ENCODE results near the gene PAMR1. TPM values are rescaled to one million over a fixed set of nuclear protein-coding genes. Genes with fewer than 3 reads are reported as not detected.

The PAMR1 gene
- polyA plus RNA-seq, 4 donors: 1.4 to 4.9 (median 4.6) TPM; not detected in 1

- no peaks in the 10 kb centered on the region for H3K36me3 ChIP-seq (ENCODE audit: control insufficient read depth in 3 of 3, insufficient read depth in 2 of 3, low read depth in 1 of 3, low read length in 3 of 3)
- FAIRE-seq: no peak
- H3K4me1 ChIP-seq (ENCODE audit: control insufficient read depth in 3 of 3, insufficient read depth in 2 of 3, low read depth in 1 of 3, low read length in 2 of 3): peaks cover 3 to 9% (median 4%) of the 10 kb centered on the region in 3 donors
- no peaks in the 10 kb centered on the region for H3K9me3 ChIP-seq (ENCODE audit: control insufficient read depth in 2 of 2, insufficient read depth in 1 of 2, low read depth in 1 of 2, low read length in 1 of 2)
- H3K27me3 ChIP-seq (ENCODE audit: control insufficient read depth in 3 of 3, insufficient read depth in 3 of 3, low read length in 3 of 3): peaks cover 16 to 74% (median 23%) of the 10 kb centered on the region in 3 donors
- peak in 1 of 2 donors; percentile 3 for DNase-seq
- H3K27ac ChIP-seq (ENCODE audit: low read depth in 1 of 3, low read length in 2 of 3): no peak overlapping the region
- H3K4me3 ChIP-seq (ENCODE audit: low read depth in 1 of 3, low read length in 3 of 3): no peak overlapping the region
- 11 to 22% (median 12%) methylated on average over 17 of the region's 17 CpGs for WGBS, 3 donors
Observed at GRCh38 chr11:35420371-35420770, 105.0 kb downstream of the PAMR1 start.

DNA sequence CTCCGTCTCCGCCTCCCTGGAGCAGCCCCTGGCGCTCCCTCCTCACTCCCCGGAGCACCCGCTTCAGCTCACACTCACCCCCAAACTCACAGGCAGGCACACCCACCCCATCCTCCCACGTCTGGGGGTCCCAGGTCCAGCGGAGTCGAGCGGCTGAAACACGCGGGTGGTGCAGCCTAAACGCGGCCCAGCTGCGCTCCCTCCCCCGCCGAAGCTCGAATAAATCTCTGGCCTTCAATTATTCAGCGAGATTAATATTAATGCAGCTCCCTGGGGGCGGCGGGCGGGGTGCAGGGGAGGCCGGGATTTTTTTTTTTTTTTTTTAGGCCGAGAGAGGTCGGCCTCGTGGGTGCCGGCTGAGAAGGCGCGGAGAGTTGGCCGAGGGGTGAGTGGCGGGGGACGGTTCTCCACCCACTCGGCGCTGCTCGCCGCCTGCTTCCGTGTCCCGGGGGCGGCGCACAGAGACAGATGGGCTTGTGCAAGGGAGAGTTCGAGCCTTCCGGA is 105.5 kb downstream of the PAMR1 start:
- H3K27ac ChIP-seq (ENCODE audit: low read depth in 1 of 3, low read length in 2 of 3): no peak overlapping the region
- no peak for FAIRE-seq
- peaks cover 16 to 76% (median 24%) of the 10 kb centered on the region in 3 donors for H3K27me3 ChIP-seq (ENCODE audit: control insufficient read depth in 3 of 3, insufficient read depth in 3 of 3, low read length in 3 of 3)
- H3K4me1 ChIP-seq (ENCODE audit: control insufficient read depth in 3 of 3, insufficient read depth in 2 of 3, low read depth in 1 of 3, low read length in 2 of 3): peaks cover 3 to 9% (median 4%) of the 10 kb centered on the region in 3 donors
- peak in 1 of 2 donors; percentile 7 for DNase-seq
- H3K9me3 ChIP-seq (ENCODE audit: control insufficient read depth in 2 of 2, insufficient read depth in 1 of 2, low read depth in 1 of 2, low read length in 1 of 2): no peaks in the 10 kb centered on the region
- H3K4me3 ChIP-seq (ENCODE audit: low read depth in 1 of 3, low read length in 3 of 3): peak overlapping the region in 2 of 3 donors; percentile 35 to 38
- H3K36me3 ChIP-seq (ENCODE audit: control insufficient read depth in 3 of 3, insufficient read depth in 2 of 3, low read depth in 1 of 3, low read length in 3 of 3): no peaks in the 10 kb centered on the region
- 0 to 2% (median 1%) methylated on average over 37 to 41 of the region's 41 CpGs for WGBS, 3 donors

DNA sequence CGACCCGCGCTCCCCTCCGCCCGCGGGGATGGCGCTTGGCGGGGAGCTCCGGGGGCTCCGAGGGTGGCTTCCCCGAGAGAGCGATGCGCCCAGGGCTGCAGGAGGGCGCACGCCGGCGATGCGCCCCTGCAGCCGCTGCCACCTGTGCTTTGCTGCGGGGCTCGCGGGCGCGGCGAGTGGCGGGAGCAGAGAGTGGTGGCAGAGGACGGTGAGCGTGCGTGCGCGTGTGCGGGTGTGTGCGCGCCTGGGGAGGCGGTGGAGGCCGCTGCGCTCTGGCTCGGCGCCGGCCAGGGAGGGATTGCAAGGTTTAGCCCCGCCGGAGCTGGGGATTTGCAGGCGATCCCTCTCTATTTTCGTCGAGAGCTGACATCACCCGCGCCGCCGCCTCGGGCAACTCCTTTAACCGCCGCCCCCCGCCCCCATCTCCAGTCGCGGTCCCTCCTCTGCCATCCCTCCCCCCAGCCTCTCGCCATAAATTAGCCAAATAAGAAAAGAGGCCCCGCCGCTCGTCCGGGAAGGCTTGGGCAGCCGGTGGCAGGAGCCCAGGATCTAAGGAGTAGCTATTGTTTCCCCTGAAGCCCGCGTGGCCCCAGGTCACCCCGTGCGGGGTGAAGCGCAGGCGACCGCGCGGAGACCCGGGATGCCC is 106.1 kb downstream of the PAMR1 start, which contains the start of gene SLC1A2:
Gene SLC1A2, minus strand, starts transcription at position 375 of the 646 bp plus-strand sequence. CDS start 592 bp downstream, outside the sequence.
- Histone ChIP-seq H3K4me3 (ENCODE audit: low read depth in 1 of 3, low read length in 3 of 3) (peak within 1 kb of the TSS in 2 of 3 donors; percentile 35 to 38), H3K9me3 (ENCODE audit: control insufficient read depth in 2 of 2, insufficient read depth in 1 of 2, low read depth in 1 of 2, low read length in 1 of 2) (no peaks in the 10 kb centered on the region), H3K27me3 (ENCODE audit: control insufficient read depth in 3 of 3, insufficient read depth in 3 of 3, low read length in 3 of 3) (peaks cover 16 to 82% (median 26%) of the 10 kb centered on the region in 3 donors), H3K36me3 (ENCODE audit: control insufficient read depth in 3 of 3, insufficient read depth in 2 of 3, low read depth in 1 of 3, low read length in 3 of 3) (no peaks in the 10 kb centered on the region), H3K4me1 (ENCODE audit: control insufficient read depth in 3 of 3, insufficient read depth in 2 of 3, low read depth in 1 of 3, low read length in 2 of 3) (peaks cover 3 to 9% (median 4%) of the 10 kb centered on the region in 3 donors), H3K27ac (ENCODE audit: low read depth in 1 of 3, low read length in 2 of 3) (no peak within 1 kb of the TSS)
- 1% methylated on average over 43 to 71 of the region's 71 CpGs for WGBS, 3 donors
- DNase-seq (peak in 1 of 2 donors; percentile 36), FAIRE-seq (no peak)

- DNase-seq: peak in 1 of 2 donors; percentile 7
- Histone ChIP-seq H3K4me1 (ENCODE audit: control insufficient read depth in 3 of 3, insufficient read depth in 2 of 3, low read depth in 1 of 3, low read length in 2 of 3) (peaks cover 3 to 9% (median 4%) of the 10 kb centered on the region in 3 donors), H3K36me3 (ENCODE audit: control insufficient read depth in 3 of 3, insufficient read depth in 2 of 3, low read depth in 1 of 3, low read length in 3 of 3) (no peaks in the 10 kb centered on the region), H3K27me3 (ENCODE audit: control insufficient read depth in 3 of 3, insufficient read depth in 3 of 3, low read length in 3 of 3) (peaks cover 16 to 84% (median 25%) of the 10 kb centered on the region in 3 donors), H3K9me3 (ENCODE audit: control insufficient read depth in 2 of 2, insufficient read depth in 1 of 2, low read depth in 1 of 2, low read length in 1 of 2) (no peaks in the 10 kb centered on the region), H3K4me3 (ENCODE audit: low read depth in 1 of 3, low read length in 3 of 3) (peak overlapping the region in 2 of 3 donors; percentile 22 to 38), H3K27ac (ENCODE audit: low read depth in 1 of 3, low read length in 2 of 3) (no peak overlapping the region)
- WGBS, 3 donors: 2 to 9% (median 6%) methylated on average over 65 to 69 of the region's 69 CpGs
- no peak for FAIRE-seq
Observed at GRCh38 chr11:35418282-35419183, 106.9 kb downstream of the PAMR1 start.

DNA sequence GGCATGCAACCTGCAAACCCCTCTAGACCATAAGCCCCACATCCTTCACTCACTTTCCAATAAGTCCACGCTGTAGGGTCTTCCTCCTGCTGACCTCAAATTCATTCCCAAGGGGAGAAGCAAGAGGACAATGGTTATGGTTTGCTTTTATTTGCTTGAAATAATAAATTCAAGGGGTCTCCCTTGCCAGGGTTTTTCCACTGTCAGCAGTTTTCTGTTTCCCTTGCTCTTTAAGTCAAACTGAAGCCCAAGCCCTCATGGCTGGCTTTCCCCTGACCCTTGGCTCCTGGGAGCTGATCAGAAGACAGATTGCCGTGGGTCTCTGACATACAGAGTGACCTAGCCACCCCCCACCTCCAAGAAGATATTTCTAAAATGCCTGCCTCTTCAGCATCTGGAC is 109.9 kb downstream of the PAMR1 start:
- Histone ChIP-seq H3K4me3 (ENCODE audit: low read depth in 1 of 3, low read length in 3 of 3) (no peak overlapping the region), H3K36me3 (ENCODE audit: control insufficient read depth in 3 of 3, insufficient read depth in 2 of 3, low read depth in 1 of 3, low read length in 3 of 3) (no peaks in the 10 kb centered on the region)
- no peak for FAIRE-seq

DNA sequence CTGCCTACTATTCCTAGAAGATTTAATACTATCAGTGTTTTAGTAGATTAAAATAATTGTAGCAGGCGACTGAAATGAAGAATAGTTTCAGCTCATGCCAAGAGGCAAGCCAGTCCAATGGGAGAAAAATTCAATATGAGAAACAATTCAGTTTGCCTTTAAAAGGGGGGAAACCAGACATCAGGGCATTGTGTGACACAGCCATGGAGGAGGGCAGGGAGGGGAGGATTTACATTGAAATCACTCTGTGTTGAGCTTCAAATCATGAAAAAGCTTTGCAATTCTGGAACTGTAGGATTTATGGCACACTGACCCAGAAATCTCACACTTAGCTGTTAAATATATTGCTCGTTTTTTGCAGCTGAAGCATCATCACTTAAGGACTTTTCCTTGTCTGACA is 110.6 kb downstream of the PAMR1 start:
- FAIRE-seq (no peak), DNase-seq (no peak)
- Histone ChIP-seq H3K9me3 (ENCODE audit: control insufficient read depth in 2 of 2, insufficient read depth in 1 of 2, low read depth in 1 of 2, low read length in 1 of 2) (no peaks in the 10 kb centered on the region), H3K36me3 (ENCODE audit: control insufficient read depth in 3 of 3, insufficient read depth in 2 of 3, low read depth in 1 of 3, low read length in 3 of 3) (no peaks in the 10 kb centered on the region), H3K4me1 (ENCODE audit: control insufficient read depth in 3 of 3, insufficient read depth in 2 of 3, low read depth in 1 of 3, low read length in 2 of 3) (peaks cover 0 to 3% (median 1%) of the 10 kb centered on the region in 3 donors), H3K27ac (ENCODE audit: low read depth in 1 of 3, low read length in 2 of 3) (no peak overlapping the region), H3K27me3 (ENCODE audit: control insufficient read depth in 3 of 3, insufficient read depth in 3 of 3, low read length in 3 of 3) (peaks cover 8 to 55% (median 13%) of the 10 kb centered on the region in 3 donors), H3K4me3 (ENCODE audit: low read depth in 1 of 3, low read length in 3 of 3) (no peak overlapping the region)
- 34 to 55% (median 38%) methylated on average over 2 of the region's 2 CpGs for WGBS, 3 donors

More for the DNA sequence above, 109.9 kb downstream of the PAMR1 start:
- 64 to 71% (median 67%) methylated on average over 2 of the region's 2 CpGs for WGBS, 3 donors
- peaks cover 14 to 62% (median 18%) of the 10 kb centered on the region in 3 donors for H3K27me3 ChIP-seq (ENCODE audit: control insufficient read depth in 3 of 3, insufficient read depth in 3 of 3, low read length in 3 of 3)
- no peak for DNase-seq
- H3K27ac ChIP-seq (ENCODE audit: low read depth in 1 of 3, low read length in 2 of 3): no peak overlapping the region
- H3K9me3 ChIP-seq (ENCODE audit: control insufficient read depth in 2 of 2, insufficient read depth in 1 of 2, low read depth in 1 of 2, low read length in 1 of 2): no peaks in the 10 kb centered on the region
- H3K4me1 ChIP-seq (ENCODE audit: control insufficient read depth in 3 of 3, insufficient read depth in 2 of 3, low read depth in 1 of 3, low read length in 2 of 3): peaks cover 3 to 8% (median 4%) of the 10 kb centered on the region in 3 donors

- no peaks in the 10 kb centered on the region for H3K36me3 ChIP-seq (ENCODE audit: control insufficient read depth in 3 of 3, insufficient read depth in 2 of 3, low read depth in 1 of 3, low read length in 3 of 3)
- 69 to 78% (median 74%) methylated on average over 6 of the region's 6 CpGs for WGBS, 3 donors
- peaks cover 0 to 2% (median 0%) of the 10 kb centered on the region in 3 donors for H3K4me1 ChIP-seq (ENCODE audit: control insufficient read depth in 3 of 3, insufficient read depth in 2 of 3, low read depth in 1 of 3, low read length in 2 of 3)
- DNase-seq: no peak
- no peak overlapping the region for H3K27ac ChIP-seq (ENCODE audit: low read depth in 1 of 3, low read length in 2 of 3)
- H3K4me3 ChIP-seq (ENCODE audit: low read depth in 1 of 3, low read length in 3 of 3): no peak overlapping the region
- H3K27me3 ChIP-seq (ENCODE audit: control insufficient read depth in 3 of 3, insufficient read depth in 3 of 3, low read length in 3 of 3): peaks cover 3 to 50% (median 10%) of the 10 kb centered on the region in 3 donors
- no peaks in the 10 kb centered on the region for H3K9me3 ChIP-seq (ENCODE audit: control insufficient read depth in 2 of 2, insufficient read depth in 1 of 2, low read depth in 1 of 2, low read length in 1 of 2)
- FAIRE-seq: no peak
Observed at GRCh38 chr11:35414311-35414710, 111.1 kb downstream of the PAMR1 start.

DNA sequence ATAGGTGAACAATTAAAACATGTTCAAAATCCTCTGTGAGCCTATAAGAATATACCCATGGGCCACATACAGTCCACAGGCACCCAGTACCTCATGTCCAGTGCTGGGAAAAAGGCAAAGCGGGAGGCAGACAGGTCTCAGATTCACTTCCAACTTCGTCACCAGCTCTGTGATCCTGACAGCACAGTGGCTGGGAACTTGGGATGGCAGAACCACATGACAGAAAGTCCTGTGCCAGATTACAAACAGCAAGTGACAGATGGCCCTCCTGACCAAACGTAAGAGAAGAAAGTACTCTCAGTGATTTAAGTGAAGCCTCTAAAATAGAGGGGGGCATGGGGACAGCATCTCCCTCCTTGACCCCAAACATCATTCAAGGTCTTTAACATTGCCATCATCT is 111.8 kb downstream of the PAMR1 start:
- Histone ChIP-seq H3K36me3 (ENCODE audit: control insufficient read depth in 3 of 3, insufficient read depth in 2 of 3, low read depth in 1 of 3, low read length in 3 of 3) (no peaks in the 10 kb centered on the region), H3K27ac (ENCODE audit: low read depth in 1 of 3, low read length in 2 of 3) (no peak overlapping the region), H3K4me3 (ENCODE audit: low read depth in 1 of 3, low read length in 3 of 3) (no peak overlapping the region), H3K9me3 (ENCODE audit: control insufficient read depth in 2 of 2, insufficient read depth in 1 of 2, low read depth in 1 of 2, low read length in 1 of 2) (no peaks in the 10 kb centered on the region), H3K4me1 (ENCODE audit: control insufficient read depth in 3 of 3, insufficient read depth in 2 of 3, low read depth in 1 of 3, low read length in 2 of 3) (no peaks in the 10 kb centered on the region), H3K27me3 (ENCODE audit: control insufficient read depth in 3 of 3, insufficient read depth in 3 of 3, low read length in 3 of 3) (peaks cover under 1 to 44% (median 5%) of the 10 kb centered on the region in 3 donors)
- no peak for FAIRE-seq
- WGBS, 3 donors: 65 to 87% (median 85%) methylated on average over 3 of the region's 3 CpGs
- no peak for DNase-seq
